ENCODE measurements around the gene CFLAR. TPM values are rescaled to one million over a fixed set of nuclear protein-coding genes. Genes with fewer than 3 reads are reported as not detected.
"Not testable (repeated sequence)": the region's sequence is repeated elsewhere in the genome, so short reads cannot be mapped to it uniquely, and the experiment has no call there.

CFLAR gene
- total RNA-seq, 4 donors from 2014 or later, result 145 to 346 (median 176) TPM

DNA sequence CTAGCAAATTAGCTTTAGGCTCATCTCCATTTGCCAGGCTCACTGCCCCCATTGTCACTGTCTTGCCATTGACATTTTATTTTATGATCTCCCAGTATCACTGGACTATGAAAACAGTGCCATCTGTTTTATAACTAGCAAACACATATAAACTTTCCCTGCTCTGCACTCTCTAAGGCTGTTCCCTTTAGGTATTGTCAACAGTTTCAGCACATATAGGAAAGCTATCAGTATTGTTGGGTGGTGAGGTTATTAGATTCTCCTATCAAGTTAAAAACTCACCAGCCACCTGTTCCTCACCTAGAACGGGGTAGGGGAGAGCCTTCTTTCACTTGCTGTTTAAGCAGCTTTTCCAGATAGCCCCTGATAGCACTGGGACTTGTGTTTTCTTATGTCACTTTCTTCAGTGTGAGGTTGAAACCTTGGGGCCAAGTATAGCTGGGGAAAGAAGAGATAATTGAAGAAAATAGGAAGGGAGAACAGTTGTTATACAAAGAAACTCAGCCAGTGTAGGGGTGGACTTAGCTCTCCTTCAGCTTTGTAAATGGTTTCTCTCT lies 32.5 kb downstream of the CFLAR start:
- Histone ChIP-seq H3K9me3 (no peaks in the 10 kb centered on the region), H3K4me3 (no peak overlapping the region), H3K27me3 (no peaks in the 10 kb centered on the region), H3K36me3 (peaks cover 0 to 82% of the 10 kb centered on the region in 2 donors), H3K27ac (peak overlapping the region; percentile 79 to 94 (median 80)), H3K4me1 (peaks cover 4 to 52% (median 14%) of the 10 kb centered on the region in 3 donors)
- TF ChIP-seq, protein P1, sequence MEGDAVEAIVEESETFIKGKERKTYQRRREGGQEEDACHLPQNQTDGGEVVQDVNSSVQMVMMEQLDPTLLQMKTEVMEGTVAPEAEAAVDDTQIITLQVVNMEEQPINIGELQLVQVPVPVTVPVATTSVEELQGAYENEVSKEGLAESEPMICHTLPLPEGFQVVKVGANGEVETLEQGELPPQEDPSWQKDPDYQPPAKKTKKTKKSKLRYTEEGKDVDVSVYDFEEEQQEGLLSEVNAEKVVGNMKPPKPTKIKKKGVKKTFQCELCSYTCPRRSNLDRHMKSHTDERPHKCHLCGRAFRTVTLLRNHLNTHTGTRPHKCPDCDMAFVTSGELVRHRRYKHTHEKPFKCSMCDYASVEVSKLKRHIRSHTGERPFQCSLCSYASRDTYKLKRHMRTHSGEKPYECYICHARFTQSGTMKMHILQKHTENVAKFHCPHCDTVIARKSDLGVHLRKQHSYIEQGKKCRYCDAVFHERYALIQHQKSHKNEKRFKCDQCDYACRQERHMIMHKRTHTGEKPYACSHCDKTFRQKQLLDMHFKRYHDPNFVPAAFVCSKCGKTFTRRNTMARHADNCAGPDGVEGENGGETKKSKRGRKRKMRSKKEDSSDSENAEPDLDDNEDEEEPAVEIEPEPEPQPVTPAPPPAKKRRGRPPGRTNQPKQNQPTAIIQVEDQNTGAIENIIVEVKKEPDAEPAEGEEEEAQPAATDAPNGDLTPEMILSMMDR (IDR thresholded peaks at IDR 0.05), result no peak
- TF ChIP-seq POLR2A (IDR thresholded peaks at IDR 0.05), result no peak
- 40 to 100% methylated on average over 1 of the region's 1 CpG for WGBS, 2 donors (ENCODE audit: low coverage in 1 of 2)
- ATAC-seq, result no peak

DNA sequence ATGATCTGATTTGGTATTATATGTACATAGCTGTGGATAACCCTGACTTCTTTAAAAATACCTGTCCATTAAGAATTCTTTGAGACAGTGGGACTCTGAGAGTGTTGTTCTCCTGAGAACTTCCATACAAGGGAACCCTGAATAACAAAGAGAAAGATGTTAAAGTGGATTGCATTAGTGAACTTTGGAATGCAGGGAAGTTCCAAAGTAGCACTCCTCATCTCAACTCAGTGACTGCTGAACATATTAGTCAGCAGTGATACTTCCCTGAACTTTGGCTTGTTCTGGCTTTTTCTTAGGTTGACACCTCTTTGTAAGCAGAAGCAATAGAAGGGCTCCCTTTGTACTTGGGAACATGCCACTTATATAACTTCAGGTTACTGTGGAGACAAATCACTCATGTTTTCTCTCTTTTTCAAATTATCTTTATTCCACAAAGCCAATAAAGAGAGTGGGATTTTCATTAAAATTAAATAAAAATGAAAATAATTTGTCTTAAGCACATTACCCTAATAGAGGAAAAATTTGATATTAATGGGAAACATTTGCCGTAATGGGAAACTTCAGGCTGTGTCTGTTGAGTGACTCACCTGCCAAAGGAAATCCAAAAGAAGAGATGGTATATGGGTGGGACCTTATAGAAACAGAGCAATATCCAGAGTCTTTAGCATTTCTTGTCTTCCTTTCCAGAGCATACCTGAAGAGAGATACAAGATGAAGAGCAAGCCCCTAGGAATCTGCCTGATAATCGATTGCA lies 33.3 kb downstream of the CFLAR start:
- WGBS, 2 donors (ENCODE audit: low coverage in 1 of 2), result 67% methylated on average over 2 of the region's 2 CpGs
- peak; percentile 82 for ATAC-seq
- H3K27me3 ChIP-seq, result no peaks in the 10 kb centered on the region
- H3K36me3 ChIP-seq, result peaks cover 0 to 82% of the 10 kb centered on the region in 2 donors
- H3K4me3 ChIP-seq, result no peak overlapping the region
- no peaks in the 10 kb centered on the region for H3K9me3 ChIP-seq
- H3K4me1 ChIP-seq, result peaks cover 4 to 52% (median 14%) of the 10 kb centered on the region in 3 donors
- peak; percentile 72 for TF ChIP-seq POLR2AphosphoS5 (IDR thresholded peaks at IDR 0.05)
- TF ChIP-seq, protein P1 (IDR thresholded peaks at IDR 0.05), result no peak
- H3K27ac ChIP-seq, result peak overlapping the region; percentile 79 to 94 (median 80)

DNA sequence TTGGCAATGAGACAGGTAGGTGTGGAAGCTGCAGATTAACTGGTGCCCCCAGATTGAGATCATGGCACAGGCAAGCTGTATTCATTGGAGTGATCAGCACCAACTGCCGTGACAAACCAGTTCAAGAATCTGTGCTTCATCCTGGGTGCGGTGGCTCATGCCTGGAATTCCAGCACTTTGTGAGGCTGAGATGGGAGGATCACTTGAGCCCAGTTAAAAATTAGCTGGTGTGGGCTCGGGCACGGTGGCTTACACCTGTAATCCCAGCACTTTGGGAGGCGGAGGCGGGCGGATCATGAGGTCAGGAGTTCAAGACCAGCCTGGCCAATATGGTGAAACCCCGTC lies 33.8 kb downstream of the CFLAR start:
- not testable (repeated sequence) for H3K9me3 ChIP-seq, H3K4me3 ChIP-seq, ATAC-seq, H3K27me3 ChIP-seq
- Histone ChIP-seq H3K4me1 (peaks cover 4 to 52% (median 14%) of the 10 kb centered on the region in 3 donors), H3K36me3 (peaks cover 0 to 82% of the 10 kb centered on the region in 2 donors), H3K27ac (peak overlapping the region; percentile 79 to 94 (median 80))
- WGBS, 2 donors (ENCODE audit: low coverage in 1 of 2), result 40 to 90% methylated on average over 1 to 6 of the region's 8 CpGs

DNA sequence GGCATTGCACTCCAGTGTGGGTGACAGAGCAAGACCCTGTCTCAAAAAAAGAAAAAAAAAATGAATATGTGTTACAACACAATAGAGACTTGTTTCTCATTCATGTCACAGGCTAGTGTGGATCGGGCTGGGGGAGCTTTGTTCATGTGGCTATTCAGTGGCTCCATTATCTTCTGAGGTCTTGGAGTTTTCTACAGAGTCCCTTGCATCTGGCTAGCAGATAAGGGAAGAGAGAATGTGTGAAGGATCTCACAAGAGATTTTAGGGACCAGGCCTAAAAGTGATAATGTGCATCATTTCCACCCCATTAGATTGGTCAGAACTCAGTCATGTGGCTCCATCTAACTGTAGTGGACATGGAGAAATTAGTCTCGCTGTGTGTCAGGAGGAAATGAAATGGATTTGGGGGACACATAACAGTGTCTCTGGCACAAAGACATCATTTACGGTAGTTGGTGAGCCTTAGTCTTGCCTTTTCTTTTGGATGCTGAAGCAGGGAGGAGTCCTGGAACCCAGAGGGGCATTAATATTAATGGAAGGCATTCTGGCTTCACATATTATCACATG lies 34.6 kb downstream of the CFLAR start:
- peak overlapping the region; percentile 79 to 94 (median 80) for H3K27ac ChIP-seq
- TF ChIP-seq, protein P1 (IDR thresholded peaks at IDR 0.05), result no peak
- TF ChIP-seq POLR2AphosphoS5 (IDR thresholded peaks at IDR 0.05), result no peak
- TF ChIP-seq EP300 (IDR thresholded peaks at IDR 0.05), result no peak
- no peak for TF ChIP-seq POLR2A (IDR thresholded peaks at IDR 0.05)
- H3K27me3 ChIP-seq, result no peaks in the 10 kb centered on the region
- peaks cover 4 to 52% (median 14%) of the 10 kb centered on the region in 3 donors for H3K4me1 ChIP-seq
- no peak for ATAC-seq
- H3K36me3 ChIP-seq, result peaks cover 0 to 82% of the 10 kb centered on the region in 2 donors
- no peak overlapping the region for H3K4me3 ChIP-seq
- H3K9me3 ChIP-seq, result no peaks in the 10 kb centered on the region
- WGBS, 2 donors (ENCODE audit: low coverage in 1 of 2), result 94 to 96% methylated on average over 2 to 3 of the region's 3 CpGs

DNA sequence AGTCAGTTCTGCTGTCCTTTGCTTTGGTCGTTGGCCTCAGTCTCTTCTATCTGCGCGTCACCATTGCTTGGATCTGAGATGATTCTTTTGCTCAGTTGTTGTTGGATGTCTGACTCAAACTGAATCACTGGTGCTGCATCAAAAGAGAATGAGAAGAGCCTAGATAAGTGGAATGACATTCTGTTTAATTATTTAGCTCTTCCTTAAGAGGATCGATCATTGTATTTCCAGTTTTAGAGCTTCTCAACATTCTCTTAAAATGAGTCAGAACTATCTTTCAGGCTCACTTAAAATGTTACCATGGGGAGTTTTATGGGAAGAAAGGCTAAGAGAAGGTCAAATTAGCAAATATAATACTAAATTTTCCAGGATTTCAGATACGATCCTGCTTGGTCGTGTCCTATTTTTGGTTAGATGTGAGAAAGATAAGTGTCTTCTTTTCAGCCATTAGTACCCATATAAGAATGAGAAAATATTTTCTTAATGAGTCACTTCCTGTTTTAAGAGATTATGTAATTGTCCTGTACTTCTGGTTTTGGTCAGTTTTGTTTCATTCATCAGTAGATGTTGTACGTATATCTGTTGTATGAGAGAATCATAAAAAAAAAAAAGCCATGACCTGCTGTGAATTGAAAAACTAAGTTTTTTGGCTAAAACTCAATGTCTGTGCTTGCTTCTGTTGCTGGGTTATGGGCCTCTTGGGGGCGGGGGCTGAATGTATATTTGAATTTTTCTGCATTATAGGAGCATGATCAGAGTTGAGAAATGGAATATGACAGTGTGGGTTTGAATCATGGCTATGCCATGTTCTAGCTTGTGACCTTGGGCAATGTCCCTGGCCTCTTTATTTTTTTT lies 35.4 kb downstream of the CFLAR start:
- H3K36me3 ChIP-seq, result peaks cover 0 to 82% of the 10 kb centered on the region in 2 donors
- 30 to 50% methylated on average over 8 of the region's 8 CpGs for WGBS, 2 donors (ENCODE audit: low coverage in 1 of 2)
- no peaks in the 10 kb centered on the region for H3K9me3 ChIP-seq
- TF ChIP-seq POLR2A (IDR thresholded peaks at IDR 0.05) (no peak), POLR2AphosphoS5 (IDR thresholded peaks at IDR 0.05) (peak; percentile 27)
- H3K4me1 ChIP-seq, result peaks cover 4 to 52% (median 14%) of the 10 kb centered on the region in 3 donors
- peak overlapping the region; percentile 79 to 94 (median 80) for H3K27ac ChIP-seq
- H3K4me3 ChIP-seq, result no peak overlapping the region
- no peaks in the 10 kb centered on the region for H3K27me3 ChIP-seq
- no peak for ATAC-seq
